ENCODE results near the gene IBA57. TPM values are rescaled to one million over a fixed set of nuclear protein-coding genes. Genes with fewer than 3 reads are reported as not detected.
"Not testable (repeated sequence)": the region's sequence is repeated elsewhere in the genome, so short reads cannot be mapped to it uniquely, and the experiment has no call there.

IBA57 gene
- total RNA-seq, 4 donors from 2014 or later, result 3.7 to 11.8 (median 6.6) TPM

DNA sequence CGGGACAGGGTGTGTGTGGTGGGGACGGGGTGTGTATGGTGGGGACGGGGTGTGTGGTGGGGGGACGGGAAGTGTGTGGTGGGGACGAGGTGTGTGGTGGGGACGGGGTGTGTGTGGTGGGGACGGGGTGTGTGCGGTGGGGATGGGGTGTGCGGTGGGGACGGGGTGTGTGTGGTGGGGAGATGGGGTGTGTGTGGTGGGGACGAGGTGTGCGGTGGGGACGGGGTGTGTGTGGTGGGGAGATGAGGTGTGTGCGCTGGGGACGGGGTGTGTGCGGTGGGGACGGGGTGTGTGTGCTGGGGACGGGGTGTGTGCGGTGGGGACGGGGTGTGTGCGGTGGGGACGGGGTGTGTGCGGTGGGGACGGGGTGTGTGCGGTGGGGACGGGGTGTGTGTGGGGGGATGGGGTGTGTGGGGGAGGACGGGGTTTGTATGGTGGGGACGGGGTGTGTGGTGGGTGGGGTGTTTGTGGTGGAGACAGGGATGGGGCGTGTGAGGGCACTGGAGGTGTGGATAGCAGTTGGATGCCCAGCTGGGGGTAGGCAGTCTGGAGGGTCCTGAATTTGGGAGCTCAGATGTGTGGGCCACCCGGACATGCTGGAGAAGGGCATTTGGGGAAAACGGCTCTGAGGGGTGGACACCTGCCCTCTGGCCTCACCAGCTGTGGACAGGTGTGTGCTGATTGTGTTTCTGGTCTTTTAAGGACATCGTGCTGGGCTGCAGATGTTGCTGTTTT lies 16.9 kb downstream of the IBA57 start:
- TF ChIP-seq, protein P1, sequence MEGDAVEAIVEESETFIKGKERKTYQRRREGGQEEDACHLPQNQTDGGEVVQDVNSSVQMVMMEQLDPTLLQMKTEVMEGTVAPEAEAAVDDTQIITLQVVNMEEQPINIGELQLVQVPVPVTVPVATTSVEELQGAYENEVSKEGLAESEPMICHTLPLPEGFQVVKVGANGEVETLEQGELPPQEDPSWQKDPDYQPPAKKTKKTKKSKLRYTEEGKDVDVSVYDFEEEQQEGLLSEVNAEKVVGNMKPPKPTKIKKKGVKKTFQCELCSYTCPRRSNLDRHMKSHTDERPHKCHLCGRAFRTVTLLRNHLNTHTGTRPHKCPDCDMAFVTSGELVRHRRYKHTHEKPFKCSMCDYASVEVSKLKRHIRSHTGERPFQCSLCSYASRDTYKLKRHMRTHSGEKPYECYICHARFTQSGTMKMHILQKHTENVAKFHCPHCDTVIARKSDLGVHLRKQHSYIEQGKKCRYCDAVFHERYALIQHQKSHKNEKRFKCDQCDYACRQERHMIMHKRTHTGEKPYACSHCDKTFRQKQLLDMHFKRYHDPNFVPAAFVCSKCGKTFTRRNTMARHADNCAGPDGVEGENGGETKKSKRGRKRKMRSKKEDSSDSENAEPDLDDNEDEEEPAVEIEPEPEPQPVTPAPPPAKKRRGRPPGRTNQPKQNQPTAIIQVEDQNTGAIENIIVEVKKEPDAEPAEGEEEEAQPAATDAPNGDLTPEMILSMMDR (IDR thresholded peaks at IDR 0.05), result no peak
- TF ChIP-seq EP300 (IDR thresholded peaks at IDR 0.05) (no peak), POLR2A (IDR thresholded peaks at IDR 0.05; ENCODE audit: low read depth) (no peak), POLR2AphosphoS5 (IDR thresholded peaks at IDR 0.05) (no peak)
- 89% methylated on average over 32 of the region's 32 CpGs for WGBS
- no peaks in the 10 kb centered on the region for H3K27me3 ChIP-seq

DNA sequence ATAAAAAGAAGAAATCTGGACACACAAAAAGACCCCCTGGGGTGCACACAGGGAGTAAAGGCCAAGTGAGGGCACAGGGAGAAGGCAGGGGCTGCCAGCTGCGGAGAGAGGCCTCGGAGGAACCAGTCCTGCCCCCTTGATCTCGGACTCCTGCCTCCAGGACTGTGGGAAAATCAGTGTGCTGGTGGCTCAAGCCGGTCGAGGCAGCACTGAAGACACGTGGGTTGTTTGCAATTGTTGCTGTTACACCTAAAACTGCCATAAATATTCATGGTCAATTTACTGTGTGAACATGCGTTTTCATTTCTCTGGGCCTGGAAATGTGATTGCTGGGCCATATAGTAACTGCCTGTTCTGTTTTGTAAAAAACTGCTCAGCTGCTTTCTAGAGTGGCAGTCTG lies 18.5 kb downstream of the IBA57 start:
- Histone ChIP-seq H3K4me3 (no peak overlapping the region), H3K36me3 (no peaks in the 10 kb centered on the region), H3K4me1 (no peaks in the 10 kb centered on the region), H3K9me3 (peaks cover 0 to 7% (median 2%) of the 10 kb centered on the region in 4 donors), H3K27me3 (no peaks in the 10 kb centered on the region), H3K27ac (replicated peaks in 1 of 4) (no peak overlapping the region)
- intact Hi-C loops (cut with DNase I), result no loop called here
- TF ChIP-seq POLR2A (IDR thresholded peaks at IDR 0.05; ENCODE audit: low read depth), result no peak
- no peak for TF ChIP-seq EP300 (IDR thresholded peaks at IDR 0.05)
- TF ChIP-seq, protein P1 (IDR thresholded peaks at IDR 0.05), result no peak
- TF ChIP-seq POLR2AphosphoS5 (IDR thresholded peaks at IDR 0.05), result no peak
- 77% methylated on average over 7 of the region's 7 CpGs for WGBS
- DNase-seq (ENCODE audit: extremely low spot score), result no peak

More for the DNA sequence above, 16.9 kb downstream of the IBA57 start:
- no peak for DNase-seq (ENCODE audit: extremely low spot score)
- Histone ChIP-seq H3K4me3 (no peak overlapping the region), H3K27ac (replicated peaks in 1 of 4) (no peak overlapping the region), H3K36me3 (no peaks in the 10 kb centered on the region), H3K9me3 (no peaks in the 10 kb centered on the region), H3K4me1 (peaks cover 0 to 6% (median 0%) of the 10 kb centered on the region in 4 donors)
- intact Hi-C loops (cut with DNase I), result no loop called here

DNA sequence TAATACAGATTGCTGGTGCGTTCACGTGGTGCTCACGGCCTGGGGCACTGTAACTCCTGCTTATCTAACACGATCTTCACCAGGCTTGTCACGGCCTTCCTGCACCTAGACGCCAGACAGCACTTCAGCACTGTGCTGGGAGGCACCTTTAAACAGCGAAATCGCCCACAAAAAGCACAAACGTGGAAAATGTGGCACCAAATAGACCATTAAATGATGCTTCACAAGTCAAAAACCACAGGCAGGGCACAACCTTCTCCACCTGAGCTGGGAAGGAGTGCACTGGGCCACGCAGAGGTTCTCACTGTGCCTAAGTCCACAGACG lies 20.0 kb downstream of the IBA57 start:
- Histone ChIP-seq H3K4me3 (no peak overlapping the region), H3K36me3 (no peaks in the 10 kb centered on the region), H3K27ac (replicated peaks in 1 of 4) (no peak overlapping the region), H3K9me3 (peaks cover 0 to 7% (median 2%) of the 10 kb centered on the region in 4 donors), H3K4me1 (no peaks in the 10 kb centered on the region), H3K27me3 (no peaks in the 10 kb centered on the region)
- intact Hi-C loops (cut with DNase I), result no loop called here
- TF ChIP-seq POLR2A (IDR thresholded peaks at IDR 0.05; ENCODE audit: low read depth), result no peak
- TF ChIP-seq, protein P1 (IDR thresholded peaks at IDR 0.05), result no peak
- TF ChIP-seq EP300 (IDR thresholded peaks at IDR 0.05), result no peak
- TF ChIP-seq POLR2AphosphoS5 (IDR thresholded peaks at IDR 0.05), result no peak
- no peak for DNase-seq (ENCODE audit: extremely low spot score)
- 88% methylated on average over 11 of the region's 11 CpGs for WGBS

DNA sequence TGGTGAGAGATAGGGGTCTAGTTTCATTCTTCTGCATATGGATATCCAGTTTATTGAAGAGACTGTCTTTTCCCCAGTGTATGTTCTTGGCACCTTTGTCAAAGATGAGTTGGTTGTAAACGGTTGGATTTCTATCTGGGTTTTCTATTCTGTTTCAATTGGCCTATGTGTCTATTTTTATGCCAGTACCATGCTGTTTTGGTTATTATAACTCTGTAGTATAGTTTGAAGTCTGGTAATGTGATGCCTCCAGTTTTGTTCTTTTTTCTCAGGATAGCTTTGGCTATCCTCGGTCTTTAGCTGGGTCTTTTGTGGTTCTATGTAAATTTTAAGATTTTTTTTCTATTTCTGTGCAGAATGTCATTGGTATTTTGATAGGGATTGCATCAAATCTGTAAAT lies 22.6 kb downstream of the IBA57 start:
- intact Hi-C loops (cut with DNase I), result not testable (repeated sequence)

DNA sequence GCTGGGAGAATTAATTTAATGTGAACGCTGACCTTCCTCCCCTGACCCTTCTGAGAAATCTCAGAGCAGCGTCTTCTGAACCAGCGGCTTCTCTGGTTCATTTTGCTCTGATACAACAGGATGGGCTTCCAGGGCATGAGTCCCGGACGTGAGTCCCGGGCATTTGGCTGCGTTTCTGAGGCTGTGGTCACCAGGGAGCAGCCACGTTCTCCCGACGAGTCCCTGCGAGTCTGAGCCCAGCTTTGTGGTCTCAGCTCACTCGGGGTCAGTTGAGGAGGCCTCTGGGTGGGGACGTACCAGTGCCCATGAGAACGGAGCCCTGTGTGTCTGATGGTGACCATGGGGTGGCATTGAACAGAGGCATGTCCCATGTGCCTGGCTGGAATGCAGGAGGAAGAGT lies 24.6 kb downstream of the IBA57 start:
- TF ChIP-seq, protein P1 (IDR thresholded peaks at IDR 0.05), result no peak
- Histone ChIP-seq H3K36me3 (no peaks in the 10 kb centered on the region), H3K9me3 (peaks cover 0 to 7% (median 2%) of the 10 kb centered on the region in 4 donors), H3K4me3 (no peak overlapping the region), H3K4me1 (no peaks in the 10 kb centered on the region), H3K27ac (replicated peaks in 1 of 4) (no peak overlapping the region), H3K27me3 (no peaks in the 10 kb centered on the region)
- intact Hi-C loops (cut with DNase I), result no loop called here
- no peak for DNase-seq (ENCODE audit: extremely low spot score)
- 88% methylated on average over 13 of the region's 14 CpGs for WGBS

More for the DNA sequence above, 22.6 kb downstream of the IBA57 start:
- not testable (repeated sequence) for DNase-seq (ENCODE audit: extremely low spot score); H3K4me1 ChIP-seq; H3K36me3 ChIP-seq; H3K9me3 ChIP-seq; H3K27ac ChIP-seq (replicated peaks in 1 of 4); H3K4me3 ChIP-seq; H3K27me3 ChIP-seq
- 82% methylated on average over 2 of the region's 2 CpGs for WGBS

Data from esophagus muscularis mucosa (tissue), 4 donors.